ENCODE results near the gene TSPO2. TPM values are rescaled to one million over a fixed set of nuclear protein-coding genes. Genes with fewer than 3 reads are reported as not detected.

TSPO2 gene
- total RNA-seq, 1 donor from 2014 or later, result not detected

DNA sequence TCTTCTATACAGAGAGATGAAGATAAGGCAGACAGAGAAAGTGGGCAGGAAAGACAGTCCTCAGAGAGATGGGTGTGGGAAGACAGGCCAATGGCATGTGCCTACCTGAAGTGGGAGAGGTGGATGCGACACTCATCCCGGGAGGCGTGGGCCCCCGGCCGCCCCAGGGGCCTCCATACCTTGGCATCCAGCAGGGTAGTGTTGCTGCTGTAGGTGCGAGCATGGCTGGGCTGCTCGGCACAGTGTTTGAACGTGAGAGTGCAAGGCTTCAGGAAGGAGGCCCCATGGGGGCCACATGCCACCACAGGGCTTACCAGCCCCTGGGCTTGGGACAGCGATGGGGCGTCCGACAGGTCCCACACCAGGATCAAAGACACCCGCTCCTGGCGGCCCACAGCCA lies 8.5 kb upstream of the TSPO2 start:
- Mint-ChIP-seq H3K36me3 (ENCODE audit: unreplicated experiment) (peaks cover 5% of the 10 kb centered on the region), H3K27ac (ENCODE audit: unreplicated experiment) (no peak overlapping the region), H3K4me3 (ENCODE audit: unreplicated experiment) (no peak overlapping the region), H3K4me1 (ENCODE audit: low read depth, unreplicated experiment) (no peaks in the 10 kb centered on the region), H3K9me3 (ENCODE audit: unreplicated experiment) (peaks cover 3% of the 10 kb centered on the region), H3K27me3 (ENCODE audit: unreplicated experiment) (peaks cover 9% of the 10 kb centered on the region)
- DNase-seq, result no peak
- no peak for TF ChIP-seq CTCF (IDR thresholded peaks at IDR 0.05; ENCODE audit: partially characterized antibody, unreplicated experiment)

GRCh38 chr6:41036186-41036585 lies 6.1 kb upstream of the TSPO2 start:
- Mint-ChIP-seq H3K27ac (ENCODE audit: unreplicated experiment) (no peak overlapping the region), H3K4me1 (ENCODE audit: low read depth, unreplicated experiment) (no peaks in the 10 kb centered on the region)
- DNase-seq, result no peak

GRCh38 chr6:41036601-41037000 lies 5.7 kb upstream of the TSPO2 start:
- Mint-ChIP-seq H3K4me3 (ENCODE audit: unreplicated experiment) (no peak overlapping the region), H3K9me3 (ENCODE audit: unreplicated experiment) (no peaks in the 10 kb centered on the region), H3K4me1 (ENCODE audit: low read depth, unreplicated experiment) (no peaks in the 10 kb centered on the region), H3K27me3 (ENCODE audit: unreplicated experiment) (peaks cover 2% of the 10 kb centered on the region), H3K36me3 (ENCODE audit: unreplicated experiment) (no peaks in the 10 kb centered on the region), H3K27ac (ENCODE audit: unreplicated experiment) (no peak overlapping the region)
- no peak for TF ChIP-seq CTCF (IDR thresholded peaks at IDR 0.05; ENCODE audit: partially characterized antibody, unreplicated experiment)
- DNase-seq, result no peak

More at GRCh38 chr6:41036186-41036585, 6.1 kb upstream of the TSPO2 start:
- H3K27me3 Mint-ChIP-seq (ENCODE audit: unreplicated experiment), result peaks cover 2% of the 10 kb centered on the region
- no peak for TF ChIP-seq CTCF (IDR thresholded peaks at IDR 0.05; ENCODE audit: partially characterized antibody, unreplicated experiment)
- H3K4me3 Mint-ChIP-seq (ENCODE audit: unreplicated experiment), result no peak overlapping the region
- peaks cover 2% of the 10 kb centered on the region for H3K36me3 Mint-ChIP-seq (ENCODE audit: unreplicated experiment)
- H3K9me3 Mint-ChIP-seq (ENCODE audit: unreplicated experiment), result peaks cover under 1% of the 10 kb centered on the region

DNA sequence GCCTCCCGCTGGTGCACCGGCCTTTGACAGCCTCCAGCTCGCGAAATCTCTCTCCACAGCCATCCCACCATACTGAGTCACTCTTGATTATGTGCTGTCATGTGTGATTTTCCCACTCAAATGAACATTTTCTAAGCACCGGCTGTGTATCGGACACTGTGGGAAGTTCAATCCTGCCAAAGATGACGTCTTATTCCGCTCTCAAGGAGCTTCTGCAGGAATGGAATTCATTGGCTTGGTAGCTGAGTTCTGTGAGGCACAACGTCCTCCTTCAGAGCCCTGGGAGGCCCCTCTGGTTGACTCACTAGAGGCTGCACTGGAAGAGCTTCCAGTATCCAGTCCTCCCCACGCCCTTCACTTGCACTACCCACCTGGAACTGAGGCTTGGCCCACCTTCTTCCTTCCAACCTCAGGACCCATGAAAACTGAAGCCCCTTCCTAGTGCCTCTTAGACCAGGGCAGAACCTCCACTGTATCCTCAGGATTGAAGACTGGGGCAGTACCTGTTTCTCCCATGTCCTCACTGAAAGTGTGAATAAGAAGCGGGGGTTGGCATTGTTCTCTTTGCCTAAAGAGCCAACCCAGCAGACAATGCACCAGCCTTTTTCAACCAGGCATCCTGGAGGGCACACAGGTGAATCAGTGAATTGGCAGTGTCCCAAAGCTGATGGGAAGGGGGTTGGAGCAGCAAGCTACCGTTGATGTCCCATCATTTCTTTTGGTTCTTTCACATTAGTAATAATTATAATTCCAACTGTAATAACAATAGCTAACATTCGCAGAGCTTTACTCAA lies 5.0 kb upstream of the TSPO2 start:
- Mint-ChIP-seq H3K27ac (ENCODE audit: unreplicated experiment) (no peak overlapping the region), H3K4me1 (ENCODE audit: low read depth, unreplicated experiment) (no peaks in the 10 kb centered on the region), H3K9me3 (ENCODE audit: unreplicated experiment) (no peaks in the 10 kb centered on the region), H3K36me3 (ENCODE audit: unreplicated experiment) (no peaks in the 10 kb centered on the region), H3K4me3 (ENCODE audit: unreplicated experiment) (no peak overlapping the region), H3K27me3 (ENCODE audit: unreplicated experiment) (peaks cover 2% of the 10 kb centered on the region)
- no peak for DNase-seq
- TF ChIP-seq CTCF (IDR thresholded peaks at IDR 0.05; ENCODE audit: partially characterized antibody, unreplicated experiment), result no peak

DNA sequence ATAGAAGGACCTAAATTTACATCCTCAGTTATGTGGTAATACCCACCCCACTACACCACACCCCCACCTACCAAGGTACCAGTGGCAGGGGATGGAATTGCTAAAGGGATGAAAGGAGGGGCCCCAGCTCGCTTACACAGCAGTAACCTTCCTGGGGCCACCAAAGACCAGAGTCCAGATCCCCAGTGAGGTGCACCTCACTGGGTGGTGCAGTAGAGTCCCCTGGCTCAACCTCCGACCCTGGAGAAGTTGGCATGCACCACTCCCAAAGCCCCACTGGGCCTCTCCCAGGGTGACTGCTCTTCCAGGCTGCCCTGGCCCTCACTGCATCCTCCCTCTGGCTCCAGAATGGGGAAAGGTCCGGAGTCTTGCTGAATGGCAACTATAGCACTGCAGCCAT lies 4.1 kb upstream of the TSPO2 start:
- TF ChIP-seq CTCF (IDR thresholded peaks at IDR 0.05; ENCODE audit: partially characterized antibody, unreplicated experiment), result no peak
- DNase-seq, result no peak
- Mint-ChIP-seq H3K27ac (ENCODE audit: unreplicated experiment) (no peak overlapping the region), H3K9me3 (ENCODE audit: unreplicated experiment) (no peaks in the 10 kb centered on the region), H3K27me3 (ENCODE audit: unreplicated experiment) (peaks cover under 1% of the 10 kb centered on the region), H3K4me3 (ENCODE audit: unreplicated experiment) (no peak overlapping the region), H3K4me1 (ENCODE audit: low read depth, unreplicated experiment) (no peaks in the 10 kb centered on the region), H3K36me3 (ENCODE audit: unreplicated experiment) (no peaks in the 10 kb centered on the region)

Data from glutamatergic neuron (in vitro differentiated cells).